SIG-M5 (cell line): Measurements from ENCODE around the gene TRIM33.
"Not testable (repeated sequence)": the region's sequence is repeated elsewhere in the genome, so short reads cannot be mapped to it uniquely, and the experiment has no call there.

Experiments used
- DNase-seq: peaks from one replicate; lab custom pipeline; 2025; lab: John Stamatoyannopoulos, UW

The TRIM33 gene

DNA sequence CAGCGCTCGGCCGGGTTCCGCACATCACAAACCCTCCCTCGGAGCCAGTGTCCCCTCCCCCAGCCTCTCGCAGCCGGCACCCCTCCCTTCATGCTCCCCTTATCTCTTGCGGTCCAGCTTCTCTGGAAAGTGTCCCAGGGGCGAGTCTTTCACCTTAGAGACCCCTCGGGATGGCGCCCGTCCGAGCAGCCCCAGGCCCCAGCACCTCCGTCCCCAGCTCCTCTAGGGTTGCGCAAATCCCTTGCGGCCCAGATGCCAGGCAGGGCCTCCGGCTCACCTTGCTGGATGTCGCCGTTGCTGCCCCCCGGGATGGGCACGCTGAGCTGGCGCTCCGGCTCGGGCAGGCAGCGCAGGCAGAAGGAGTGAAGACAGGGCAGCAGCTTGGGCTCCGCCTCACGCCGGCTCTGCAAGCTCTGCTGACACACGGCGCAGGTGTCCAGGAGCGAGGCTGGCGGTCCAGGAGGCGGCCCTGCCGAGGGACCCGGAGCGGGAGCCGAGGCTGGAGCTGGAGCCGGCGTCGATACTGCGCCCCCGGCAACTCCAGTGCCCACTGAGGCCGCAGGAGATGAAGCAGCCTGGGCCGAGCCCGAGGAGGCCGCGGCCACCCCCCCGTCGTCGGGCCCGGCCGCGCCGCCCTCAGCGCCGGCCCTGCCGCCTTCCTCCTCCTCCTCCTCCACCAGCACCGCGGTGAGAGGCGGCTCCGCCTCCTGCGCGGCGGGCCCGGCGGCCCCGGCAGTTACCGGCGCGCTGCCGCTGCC is 550 bp downstream of the TRIM33 start:
- no peak for DNase-seq

DNA sequence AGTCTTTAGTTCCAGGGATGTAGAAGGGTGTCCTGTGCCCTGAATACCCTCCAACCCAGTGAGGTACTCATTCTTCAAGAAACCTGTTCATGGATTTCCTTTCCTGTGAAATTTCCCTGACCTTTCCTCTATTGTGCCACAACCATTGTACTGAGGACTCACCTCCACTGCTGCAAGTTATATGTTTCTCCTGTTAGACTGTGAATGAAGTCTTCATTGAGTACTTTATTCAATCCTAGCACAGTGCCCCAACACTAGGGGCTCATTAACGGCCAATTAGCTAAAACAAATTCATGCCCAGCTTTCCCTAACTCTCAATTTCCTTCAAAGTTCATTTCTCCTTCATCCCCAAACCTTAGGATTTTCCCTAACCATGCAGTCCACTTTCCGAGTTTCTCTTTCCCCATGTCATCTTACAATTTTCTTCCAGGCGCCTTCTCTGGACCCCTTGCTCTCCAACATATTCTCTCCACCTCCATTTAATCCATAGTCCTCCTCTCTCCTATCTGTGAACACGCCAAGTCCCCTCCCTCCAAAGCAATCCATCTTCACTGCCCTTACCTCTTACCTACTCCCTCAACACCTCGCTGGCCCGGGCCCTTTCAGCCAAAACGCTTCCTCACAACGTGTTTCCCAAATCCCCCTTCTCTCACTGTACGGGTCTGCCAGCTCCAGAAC is 1.3 kb downstream of the TRIM33 start:
- no peak for DNase-seq

DNA sequence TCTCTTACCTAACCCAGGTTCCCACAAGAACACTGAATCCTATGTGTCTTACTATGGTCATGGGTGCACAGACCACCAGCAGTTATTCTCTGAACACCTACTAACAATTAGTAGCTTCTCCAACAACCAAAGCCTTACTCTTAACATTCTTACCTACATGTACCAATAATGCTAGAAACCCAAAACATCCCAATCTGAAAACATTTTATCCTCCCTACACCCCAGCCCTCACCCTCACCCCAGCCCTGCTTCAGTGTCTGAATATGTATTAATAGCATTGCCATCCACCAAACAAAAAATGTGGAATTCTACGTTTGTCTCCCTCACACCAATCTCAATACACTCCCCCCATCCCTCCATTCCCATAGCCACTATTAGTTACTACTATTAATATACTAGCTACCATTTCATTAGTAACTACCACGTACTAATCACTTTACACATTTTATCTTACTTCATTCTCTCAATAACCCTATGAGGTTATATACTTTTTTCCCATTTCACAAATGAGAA is 2.6 kb downstream of the TRIM33 start:
- DNase-seq = no peak

DNA sequence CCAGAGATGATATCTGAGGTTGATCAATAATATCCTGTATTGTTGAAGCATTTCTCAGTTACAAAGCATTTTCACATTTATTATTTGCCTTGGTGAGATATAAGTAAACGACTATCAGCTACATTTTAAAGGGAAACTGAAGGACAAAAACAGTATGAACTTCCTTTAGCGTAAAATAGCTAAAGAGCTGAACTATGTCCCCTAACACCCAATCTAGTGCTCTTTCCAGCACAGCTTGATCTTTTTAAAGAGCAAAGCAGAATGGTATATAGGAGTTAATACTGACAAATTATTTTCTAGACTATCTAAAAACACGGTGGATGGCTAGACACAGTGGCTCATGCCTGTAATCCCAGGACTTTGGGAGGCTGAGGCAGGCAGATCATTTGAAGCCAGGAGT is 3.5 kb downstream of the TRIM33 start:
- DNase-seq = no peak

DNA sequence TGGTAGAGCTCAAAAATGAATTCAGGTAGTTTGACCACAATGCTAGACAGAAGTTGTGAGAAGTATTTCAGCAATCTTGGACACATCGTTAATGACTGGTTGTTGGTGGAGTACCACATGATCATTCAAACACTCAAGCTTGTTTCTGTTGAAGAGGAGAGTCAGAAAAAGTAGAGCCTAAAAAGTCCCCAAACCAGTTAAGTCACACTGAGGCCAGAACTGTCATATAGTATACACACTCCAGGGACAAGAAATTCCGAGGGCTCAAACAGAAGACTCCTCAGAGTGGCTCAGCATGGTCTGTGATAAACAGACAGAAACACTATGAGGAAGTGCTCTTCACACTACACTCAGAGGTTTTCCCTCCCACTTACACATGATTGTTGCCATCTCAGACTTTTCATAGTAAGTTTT is 5.8 kb downstream of the TRIM33 start:
- DNase-seq = no peak

DNA sequence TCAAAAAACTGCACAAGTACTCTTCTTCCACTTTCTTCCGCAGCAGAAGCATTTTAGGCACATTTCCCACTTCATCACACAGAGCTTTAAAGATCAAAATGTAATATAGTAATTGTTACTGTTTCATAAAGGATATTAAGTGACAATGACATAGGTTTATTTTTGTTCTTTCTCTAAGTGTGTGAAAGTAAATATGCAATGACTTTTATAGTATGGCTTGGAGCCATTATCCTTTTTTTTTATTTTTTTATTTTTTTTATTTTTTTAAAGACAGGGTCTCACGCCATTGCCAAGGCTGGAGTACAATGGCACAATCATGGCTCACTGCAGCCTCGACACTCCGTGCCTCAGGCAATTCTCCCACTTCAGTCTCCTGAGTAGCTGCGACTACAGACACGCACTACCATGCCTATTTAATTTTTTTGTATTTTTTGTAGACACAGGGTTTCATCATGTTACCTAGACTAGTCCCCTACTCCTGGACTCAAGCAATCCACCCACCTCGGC is 7.0 kb downstream of the TRIM33 start:
- DNase-seq = no peak

DNA sequence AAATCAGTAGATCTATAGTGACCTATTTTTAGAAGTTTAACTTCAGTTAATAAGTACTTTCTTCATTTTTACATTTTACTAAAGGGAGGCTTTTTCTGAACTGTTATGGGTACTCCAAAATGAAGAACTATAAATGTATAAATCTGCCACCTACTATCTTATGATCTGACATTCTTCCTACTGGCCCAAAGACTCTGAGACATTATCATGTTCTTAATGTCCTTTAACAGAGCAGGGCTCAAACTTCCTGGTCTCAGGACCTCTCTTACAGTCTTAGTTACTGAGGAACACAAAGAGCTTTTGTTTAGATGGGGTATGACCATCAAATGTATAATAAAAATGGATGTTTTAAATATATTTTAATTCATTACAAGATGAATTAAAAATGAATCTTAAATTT is 8.9 kb downstream of the TRIM33 start:
- no peak for DNase-seq

DNA sequence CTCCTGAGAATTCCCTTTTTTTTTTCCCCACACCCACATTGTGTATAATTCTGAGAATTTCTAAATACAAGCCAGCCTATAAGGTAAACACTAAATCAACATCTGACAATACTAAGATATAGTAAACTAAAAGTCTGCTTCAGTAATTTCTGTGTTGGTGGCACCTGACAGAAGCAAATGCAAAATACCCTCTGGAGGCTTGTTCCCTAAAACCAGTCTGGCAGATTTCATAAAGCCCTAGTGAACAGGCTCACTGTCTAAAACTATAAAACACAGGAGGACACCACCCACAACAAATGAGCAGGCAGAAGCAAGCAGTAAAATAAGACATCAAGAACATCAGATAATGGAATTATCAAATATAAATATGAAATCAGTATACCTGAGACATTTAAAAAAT is 11.5 kb downstream of the TRIM33 start:
- DNase-seq = no peak

DNA sequence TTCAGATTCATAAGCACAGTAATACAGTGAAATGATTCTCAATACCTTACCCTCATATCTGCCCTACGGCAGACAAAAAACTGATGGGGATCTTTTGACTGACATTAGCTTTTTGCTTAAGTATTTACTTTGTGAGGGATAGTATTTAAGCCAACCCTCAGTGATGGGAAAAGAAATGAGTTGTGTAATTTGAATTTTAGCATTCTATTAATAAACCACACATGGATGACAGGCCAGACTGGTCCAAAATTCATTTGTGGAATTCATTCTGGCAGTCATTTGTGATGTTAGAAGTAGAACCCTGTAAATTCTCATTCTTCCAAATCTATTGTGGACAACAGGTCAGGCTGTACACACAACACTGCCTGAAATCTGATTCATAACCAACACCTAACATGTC is 14.9 kb downstream of the TRIM33 start:
- DNase-seq = no peak

DNA sequence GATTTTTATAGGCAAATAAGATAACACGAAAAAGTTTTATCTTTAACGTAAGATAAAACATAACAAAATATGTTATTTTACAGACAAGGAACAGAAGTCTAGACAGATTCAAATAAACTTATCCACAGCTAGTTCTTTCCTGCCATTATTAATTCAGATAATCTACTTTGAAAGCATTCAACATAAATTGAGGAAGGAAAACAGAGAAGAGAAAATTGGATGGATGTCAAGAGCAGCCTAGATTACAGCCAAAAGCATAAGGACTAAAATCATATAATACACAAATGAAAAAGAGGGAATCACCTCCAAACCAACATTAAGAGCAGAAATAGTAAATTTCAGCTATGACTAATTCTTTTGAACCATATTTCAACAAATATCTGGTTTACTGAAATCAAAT is 15.5 kb downstream of the TRIM33 start:
- no peak for DNase-seq

DNA sequence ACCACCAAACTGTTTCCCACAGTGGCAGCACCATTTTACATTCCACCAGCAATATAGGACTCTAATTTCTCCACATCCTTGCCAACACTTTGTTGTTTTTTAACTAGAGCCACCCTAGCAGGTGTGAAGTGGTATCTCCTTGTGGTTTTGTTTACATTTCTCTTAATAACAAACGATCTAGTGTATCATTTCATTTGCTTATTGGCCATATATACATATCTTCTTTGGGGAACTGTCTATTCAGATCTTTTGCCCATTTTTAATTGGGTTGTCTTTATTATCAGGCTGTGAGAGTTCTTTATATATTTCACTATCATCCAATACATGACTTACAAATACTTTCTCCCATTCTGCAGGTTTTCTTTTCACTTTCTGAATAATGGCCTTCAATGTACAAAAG is 18.0 kb downstream of the TRIM33 start:
- DNase-seq = no peak

DNA sequence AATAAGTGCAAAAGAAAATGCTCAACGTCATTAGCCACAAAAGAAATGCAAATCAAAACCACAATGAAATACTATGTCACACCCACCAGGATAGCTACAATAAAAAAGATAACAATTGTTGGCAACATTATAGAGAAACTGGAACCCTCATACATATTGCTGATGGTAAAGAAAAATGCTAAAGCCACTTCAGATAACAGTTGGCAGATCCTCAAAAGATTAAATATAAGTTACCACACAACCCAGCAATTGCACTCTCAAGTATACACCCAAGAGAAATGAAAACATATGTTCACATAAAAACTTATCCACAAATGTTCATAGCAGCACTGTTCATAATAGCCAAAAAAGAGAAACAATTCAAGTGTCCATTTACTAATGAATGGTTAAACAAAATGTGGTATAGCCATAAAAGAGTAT is 20.7 kb downstream of the TRIM33 start:
- no peak for DNase-seq

DNA sequence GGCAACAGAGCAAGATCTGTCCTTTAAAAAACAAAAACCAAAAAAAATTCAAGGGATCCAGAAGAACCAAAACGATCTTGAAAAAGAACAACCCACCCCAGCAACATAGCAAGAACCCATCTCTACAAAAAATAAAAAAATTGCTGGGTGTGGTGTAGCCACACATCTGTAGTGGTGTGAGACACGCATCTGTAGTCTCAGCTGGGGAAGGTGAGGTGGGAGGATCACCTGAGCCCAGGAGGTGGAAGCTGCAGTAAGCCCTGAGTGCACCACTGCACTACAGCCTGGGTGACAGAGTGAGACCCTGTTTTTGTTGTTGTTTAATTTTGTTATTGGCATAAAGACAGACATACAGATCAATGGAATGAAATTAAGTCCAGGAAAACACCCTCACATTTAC is 22.3 kb downstream of the TRIM33 start:
- DNase-seq = no peak

DNA sequence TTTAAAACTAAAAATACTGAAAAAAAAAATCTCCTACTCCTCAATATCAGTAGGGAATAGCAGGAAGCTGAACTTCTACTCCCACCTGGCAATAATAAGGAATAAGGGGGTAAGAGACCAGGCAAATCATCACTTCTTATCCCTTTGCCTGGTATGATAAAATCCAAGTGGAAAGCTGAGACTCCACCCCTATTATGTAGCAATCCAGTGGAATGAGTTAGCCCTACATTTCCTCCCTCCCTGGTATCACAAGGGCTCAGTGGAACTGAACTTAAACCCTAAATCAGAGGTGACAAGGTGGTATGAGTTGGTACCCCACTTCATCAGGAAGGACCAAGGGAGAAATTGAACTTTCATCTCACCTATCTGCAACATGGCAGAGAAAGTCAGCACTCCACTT is 25.7 kb downstream of the TRIM33 start:
- no peak for DNase-seq

DNA sequence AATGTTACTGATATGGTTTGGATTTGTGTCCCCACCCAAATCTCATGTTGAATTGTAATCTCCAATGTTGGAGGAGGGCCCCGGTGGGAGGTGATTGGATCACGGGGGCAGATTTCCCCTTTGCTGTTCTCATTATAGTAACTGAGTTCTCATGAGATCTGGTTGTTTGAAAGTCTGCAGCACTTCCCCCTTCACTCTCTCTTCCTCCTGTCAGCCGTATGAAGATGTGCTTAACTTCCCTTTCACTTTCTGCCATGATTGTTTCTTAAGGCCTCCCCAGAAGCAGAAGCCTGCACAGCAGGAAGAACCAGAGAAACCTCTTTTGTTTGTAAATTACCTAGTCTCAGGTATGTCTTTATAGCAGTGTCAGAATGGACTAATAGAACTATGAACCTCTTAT is 28.4 kb downstream of the TRIM33 start:
- DNase-seq = peak; percentile 10

DNA sequence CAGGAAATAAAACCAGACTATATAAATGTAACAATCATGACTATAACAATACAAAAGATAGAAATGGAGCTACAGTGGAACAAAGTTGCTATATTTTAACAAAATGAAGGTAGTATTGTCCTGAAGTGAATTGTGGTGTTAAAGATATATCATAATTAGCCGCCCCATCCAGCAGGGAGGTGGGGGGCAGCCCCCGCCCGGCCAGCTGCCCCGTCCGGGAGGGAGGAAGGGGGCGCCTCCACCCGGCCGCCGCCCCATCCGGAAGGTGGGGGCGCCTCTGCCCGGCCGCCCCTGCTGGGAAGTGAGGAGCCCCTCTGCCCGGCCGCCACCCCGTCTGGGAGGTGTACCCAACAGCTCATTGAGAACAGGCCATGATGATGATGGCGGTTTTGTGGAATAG is 31.4 kb downstream of the TRIM33 start:
- DNase-seq = not testable (repeated sequence)

DNA sequence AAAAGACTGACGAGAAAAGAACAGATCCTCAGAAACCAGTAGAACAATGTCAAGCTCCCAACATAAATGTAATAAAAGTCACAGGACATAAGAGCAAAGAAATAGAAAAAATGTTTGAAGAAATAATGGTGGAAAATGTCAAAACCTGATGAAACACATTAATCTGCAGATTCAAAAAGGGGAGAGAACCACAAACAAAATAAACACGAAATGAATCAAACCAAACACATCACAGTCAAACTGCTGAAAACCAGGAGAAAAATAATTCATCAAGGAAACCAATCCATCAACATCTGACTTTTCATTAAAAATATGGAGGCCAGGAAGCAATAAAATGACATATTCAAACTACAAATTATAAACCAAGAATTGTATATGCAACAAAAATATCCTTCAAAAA is 31.9 kb downstream of the TRIM33 start:
- DNase-seq = no peak

DNA sequence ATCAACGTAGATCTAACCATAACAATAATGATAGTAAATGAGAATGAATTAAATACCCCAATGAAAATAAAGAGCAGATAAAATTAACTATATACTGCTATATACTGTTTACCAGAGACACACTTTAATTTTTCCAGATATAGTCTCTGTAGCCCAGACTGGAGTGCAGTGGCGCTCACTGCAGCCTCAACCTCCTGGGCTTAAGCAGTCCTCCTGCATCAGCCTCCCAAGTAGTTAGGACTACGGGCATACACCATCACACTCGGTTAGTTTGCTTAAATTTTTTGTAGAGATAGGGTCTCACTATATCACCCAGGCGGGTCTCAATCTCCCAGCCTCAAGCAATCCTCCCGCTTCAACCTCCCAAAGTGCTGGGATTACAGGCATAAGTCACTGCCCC is 37.2 kb downstream of the TRIM33 start:
- DNase-seq = no peak

DNA sequence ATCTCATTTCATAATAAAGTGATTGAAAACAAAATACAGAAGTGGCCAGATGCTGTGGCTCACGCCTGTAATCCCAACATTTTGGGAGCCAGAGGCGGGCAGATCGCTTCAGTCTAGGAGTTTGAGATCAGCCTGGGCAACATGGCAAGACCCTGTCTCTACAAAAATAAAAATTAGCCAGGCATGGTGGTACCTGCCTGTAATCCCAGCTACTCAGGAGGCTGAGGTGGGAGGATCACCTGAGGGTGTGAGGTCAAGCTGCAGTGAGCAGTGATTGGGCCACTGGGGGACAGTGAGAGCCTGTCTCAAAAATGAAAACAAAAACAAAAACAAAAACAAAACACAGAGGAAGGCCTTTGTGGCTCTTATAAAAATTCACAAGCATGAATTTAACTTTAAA is 38.6 kb downstream of the TRIM33 start:
- no peak for DNase-seq

DNA sequence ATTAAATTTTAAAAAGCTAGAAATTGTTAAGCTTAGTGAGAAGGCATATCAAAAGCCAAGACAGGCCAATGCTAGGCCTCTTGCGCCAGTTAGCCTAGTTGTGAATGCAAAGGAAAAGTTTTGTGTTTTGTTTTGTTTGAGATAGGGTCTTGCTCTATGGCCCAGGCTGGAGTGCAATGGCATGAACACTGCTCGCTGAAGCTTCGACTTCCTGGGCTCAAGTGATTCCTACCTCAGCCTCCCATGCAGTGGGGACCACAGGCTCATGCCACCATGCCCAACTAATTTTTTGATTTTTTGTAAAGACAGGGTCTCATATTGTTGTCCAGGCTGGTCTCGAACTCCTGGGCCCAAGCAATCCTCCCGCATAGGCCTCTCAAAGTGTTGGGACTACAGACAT is 40.3 kb downstream of the TRIM33 start:
- no peak for DNase-seq

DNA sequence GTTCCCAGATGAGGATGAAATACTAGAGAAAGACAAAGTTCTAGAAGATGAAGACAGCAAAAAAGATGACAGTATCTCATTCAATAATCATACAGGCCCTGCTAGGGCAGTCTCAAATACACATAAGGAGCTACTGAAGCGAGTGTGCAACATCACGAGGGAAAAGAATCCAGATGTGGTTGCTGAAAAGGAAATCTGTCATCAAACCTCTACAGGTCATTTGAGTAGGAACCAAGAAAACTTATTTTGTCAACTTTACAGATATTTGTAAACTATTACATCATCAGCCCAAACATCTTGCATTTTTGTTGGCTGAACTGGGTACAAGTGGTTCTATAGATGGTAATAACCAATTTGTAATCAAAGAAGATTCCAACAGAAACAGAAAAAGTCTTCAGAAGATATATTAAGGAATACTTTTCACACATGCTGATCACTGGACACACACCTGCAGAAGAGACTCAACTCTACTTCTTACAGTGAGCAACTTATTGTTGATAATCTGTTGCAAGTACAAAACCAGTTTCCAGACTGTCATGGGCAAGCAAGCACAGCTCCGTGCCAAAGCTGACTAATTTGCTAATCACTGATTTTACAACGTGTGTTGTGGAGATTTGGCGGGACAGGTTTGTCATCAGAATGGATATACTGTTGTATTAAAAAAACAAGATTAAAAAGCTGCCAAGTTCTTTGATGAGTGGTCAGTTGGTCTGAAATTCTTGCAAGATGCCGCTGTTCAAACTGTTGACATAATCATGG is 42.1 kb downstream of the TRIM33 start:
- DNase-seq = no peak

DNA sequence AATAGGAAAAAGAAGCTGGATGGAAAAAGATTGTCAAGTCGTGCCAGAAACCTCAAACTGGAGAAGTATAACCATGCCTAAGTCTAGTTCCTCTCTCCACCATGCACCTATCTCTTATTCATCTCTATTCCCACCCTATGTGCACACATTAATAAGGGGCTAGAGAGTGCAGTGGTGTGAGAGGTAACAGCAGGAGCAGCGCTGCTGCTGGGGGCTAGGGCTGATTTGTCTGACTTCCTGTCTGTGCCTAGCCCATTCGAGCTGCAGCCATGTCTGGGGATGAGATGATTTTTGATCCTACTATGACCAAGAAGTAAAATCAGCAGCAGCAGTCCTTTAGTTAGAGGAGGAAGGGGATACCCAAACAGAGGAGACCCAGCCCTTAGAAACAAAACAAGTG is 43.0 kb downstream of the TRIM33 start:
- no peak for DNase-seq

DNA sequence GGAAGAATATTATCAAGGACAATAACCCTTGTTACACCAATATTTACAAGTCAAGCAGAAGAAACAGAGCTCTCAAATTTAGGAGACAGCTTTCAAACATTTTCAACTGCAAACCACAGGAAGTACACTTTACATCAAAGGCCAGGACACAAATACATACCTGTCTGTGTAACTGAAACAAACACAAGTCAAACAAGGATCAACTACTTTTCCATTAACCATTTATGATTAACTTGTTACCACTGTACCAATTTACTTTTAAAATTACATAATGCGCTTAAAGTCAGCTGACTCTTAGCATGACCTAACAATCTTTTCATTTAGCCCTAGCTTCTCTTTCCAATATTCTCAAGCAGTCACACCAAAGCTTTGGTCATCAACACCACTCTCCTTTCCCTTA is 43.5 kb downstream of the TRIM33 start:
- no peak for DNase-seq
